Stimulated activated CD4-positive, alpha-beta T cell treated with anti-CD3 and anti-CD28 coated beads, Interleukin-4, amount 100 ng/mL, for 1 hour (primary cell): Measurements from ENCODE around the gene CYP4F8.
"Not testable (repeated sequence)": the region's sequence is repeated elsewhere in the genome, so short reads cannot be mapped to it uniquely, and the experiment has no call there.

ENCODE experiments used
- DNase-seq: peaks from one replicate; pipeline ENCODE4 v3.0.0-alpha.2; 2020

CYP4F8 gene

DNA sequence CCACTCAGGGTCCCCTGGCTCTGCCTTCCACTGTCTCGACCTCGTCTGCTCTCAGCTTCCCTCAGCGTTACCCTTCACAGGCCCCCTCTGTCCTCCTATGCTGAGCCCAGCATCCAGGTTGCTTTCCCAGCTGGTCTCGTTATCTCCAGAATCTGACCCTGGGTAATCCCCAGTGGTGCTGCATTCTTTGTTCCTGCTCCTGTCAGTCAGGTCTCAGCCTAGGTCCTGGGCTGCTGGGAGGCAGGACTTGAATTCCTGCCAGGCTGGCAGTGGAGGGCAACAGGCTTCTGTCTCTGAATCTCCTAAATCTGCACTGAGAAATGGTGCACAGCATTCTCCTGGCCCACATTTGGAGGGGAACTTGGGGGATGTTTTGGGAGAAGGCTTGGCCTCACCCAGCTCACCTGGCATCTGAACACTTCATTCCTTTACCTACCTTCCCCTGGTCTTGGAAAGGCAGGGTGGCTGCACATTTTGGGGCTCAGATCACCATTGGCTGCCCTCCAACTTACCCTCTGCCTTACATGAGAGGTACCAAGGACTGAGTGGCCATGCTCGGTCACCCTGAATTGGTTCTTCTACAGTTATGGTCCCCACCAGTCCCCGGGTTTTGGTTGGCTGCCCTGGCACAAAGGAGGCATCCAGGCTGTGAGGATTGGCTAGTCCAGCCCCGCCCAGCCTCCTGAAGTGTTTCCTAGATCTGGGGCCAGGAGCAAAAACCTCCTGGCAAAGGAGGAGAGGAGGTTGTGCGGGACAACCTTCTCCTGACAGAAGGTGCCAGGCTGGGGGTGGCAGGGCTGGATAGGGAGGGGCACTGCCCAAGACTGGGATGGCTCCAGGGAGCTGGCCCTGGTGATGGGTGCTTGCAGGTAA, at the start of gene CYP4F8:
Gene CYP4F8, plus strand, starts transcription at position 712 of the 873 bp plus-strand sequence. CDS start 399 bp downstream, outside the sequence.
- DNase-seq: no peak

DNA sequence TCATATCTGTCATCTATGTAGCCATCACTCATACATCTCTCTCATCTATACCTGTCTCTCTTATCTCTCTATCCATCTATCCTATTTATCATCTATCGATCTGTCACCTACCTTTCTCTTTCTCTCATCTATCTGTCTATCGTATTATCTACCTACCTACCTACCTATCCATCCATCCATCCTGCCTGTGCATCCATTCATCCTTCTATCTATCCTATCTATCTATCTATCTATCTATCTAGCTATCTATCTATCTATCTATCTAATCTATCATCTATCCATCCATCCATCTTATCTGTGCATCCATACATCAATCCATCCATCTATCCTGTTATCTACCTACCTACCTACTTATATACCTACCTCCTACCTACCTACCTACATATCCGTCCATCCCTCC, 44.6 kb upstream of the CYP4F8 start:
- no peak for DNase-seq

- DNase-seq: no peak
Measured at GRCh38 chr19:15575406-15575805, 39.6 kb upstream of the CYP4F8 start.

- DNase-seq: no peak
Measured at GRCh38 chr19:15576526-15577156, 38.4 kb upstream of the CYP4F8 start.

DNA sequence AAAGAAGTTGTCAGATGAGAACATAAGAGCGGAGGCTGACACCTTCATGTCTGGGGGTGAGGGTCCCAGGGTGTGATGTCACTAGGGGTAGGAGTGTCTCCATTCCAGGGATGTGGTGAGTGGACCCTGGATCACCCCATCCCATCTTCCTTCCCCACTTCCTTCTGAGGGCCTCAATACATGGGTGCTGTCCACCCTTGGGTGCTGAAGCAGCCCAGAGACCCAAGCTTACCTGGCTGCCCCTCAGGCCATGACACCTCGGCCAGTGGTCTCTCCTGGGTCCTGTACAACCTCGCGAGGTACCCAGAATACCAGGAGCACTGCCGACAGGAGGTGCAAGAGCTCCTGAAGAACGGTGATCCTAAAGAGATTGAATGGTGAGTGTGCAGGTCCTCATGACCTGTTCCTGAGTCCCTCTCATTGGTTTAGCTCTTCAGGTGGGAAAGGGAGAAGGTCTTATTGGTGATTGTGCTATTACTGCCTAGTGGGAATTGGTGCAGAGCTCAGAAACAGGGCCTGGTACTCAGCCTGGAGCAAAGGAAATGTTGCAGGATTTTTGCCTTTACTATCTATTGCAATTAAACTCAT, 37.7 kb upstream of the CYP4F8 start:
- no peak for DNase-seq

DNA sequence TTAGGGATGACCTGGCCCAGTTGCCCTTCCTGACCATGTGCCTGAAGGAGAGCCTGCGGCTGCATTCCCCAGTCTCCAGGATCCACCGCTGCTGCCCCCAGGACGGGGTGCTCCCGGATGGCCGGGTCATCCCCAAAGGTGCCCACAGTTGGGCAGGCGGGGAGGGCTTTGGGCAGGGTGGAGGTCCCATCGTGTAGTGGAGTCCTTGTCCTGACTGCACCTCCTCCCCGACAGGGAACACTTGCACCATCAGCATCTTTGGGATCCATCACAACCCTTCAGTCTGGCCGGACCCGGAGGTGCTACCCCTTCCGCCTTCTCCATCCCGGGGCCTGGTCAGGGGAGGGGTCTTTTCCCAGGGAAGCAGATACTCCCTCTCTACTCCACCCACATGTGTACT, 31.7 kb upstream of the CYP4F8 start:
- DNase-seq: no peak

DNA sequence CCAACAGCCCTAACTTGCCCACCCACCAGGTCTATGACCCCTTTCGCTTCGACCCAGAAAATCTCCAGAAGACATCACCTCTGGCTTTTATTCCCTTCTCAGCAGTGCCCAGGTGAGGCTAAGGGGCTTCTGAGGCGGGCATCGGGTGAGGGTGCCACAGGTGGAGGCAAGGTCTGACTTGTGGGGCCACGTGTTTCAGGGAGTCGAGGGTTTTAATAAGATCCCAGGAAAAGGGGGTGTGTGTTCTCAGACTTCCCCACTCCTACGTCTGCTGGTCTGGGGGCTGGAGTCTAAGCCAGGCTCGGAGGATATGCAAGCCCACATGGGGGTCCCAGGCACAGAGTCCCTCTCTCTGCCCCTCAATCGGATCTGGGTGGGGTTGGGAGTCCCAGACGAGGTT, 30.9 kb upstream of the CYP4F8 start:
- no peak for DNase-seq

GRCh38 chr19:15584541-15585115, 30.4 kb upstream of the CYP4F8 start:
- DNase-seq: peak; percentile 88

GRCh38 chr19:15587663-15588062, 27.4 kb upstream of the CYP4F8 start:
- DNase-seq: no peak

DNA sequence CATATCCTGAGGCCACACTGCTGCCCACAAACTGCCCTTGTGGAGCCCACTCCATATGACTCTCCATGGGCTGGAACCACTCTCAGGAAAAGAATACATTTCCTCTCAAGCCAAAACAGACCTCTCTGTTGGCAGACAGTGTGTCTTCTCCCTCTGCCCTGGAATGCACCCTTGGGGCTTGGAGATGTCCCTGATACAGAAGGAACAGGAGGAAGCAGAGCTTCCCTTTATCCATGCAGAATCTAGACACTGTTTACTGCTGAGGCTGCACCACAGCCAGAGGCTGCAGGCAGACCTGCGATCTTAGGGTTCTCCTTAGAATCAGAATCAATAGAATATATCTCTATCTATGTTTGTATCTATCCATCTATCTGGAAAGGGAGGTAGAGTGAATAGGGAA, 26.8 kb upstream of the CYP4F8 start:
- DNase-seq: no peak

- DNase-seq: no peak
Measured at GRCh38 chr19:15589760-15590451, 25.1 kb upstream of the CYP4F8 start.

DNA sequence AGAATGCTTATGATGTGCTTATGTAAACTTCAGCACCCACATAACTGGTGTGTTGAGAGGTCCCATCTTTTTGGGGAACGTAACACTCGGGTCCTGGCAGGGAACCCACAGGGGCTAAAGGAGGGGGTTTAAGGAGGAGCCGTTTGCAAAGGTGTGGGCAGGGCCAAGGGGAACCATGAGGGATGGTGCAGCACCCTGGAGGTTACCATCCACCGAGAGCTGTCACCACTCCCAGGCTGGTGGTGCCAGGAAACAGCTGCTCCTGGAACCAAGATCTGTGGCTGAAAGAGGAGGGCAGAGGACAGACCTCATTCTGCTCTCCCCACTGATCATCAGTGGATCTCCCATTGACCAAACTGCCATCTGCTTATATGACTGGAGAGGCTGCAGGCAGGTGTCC, 23.2 kb upstream of the CYP4F8 start:
- DNase-seq: no peak

- DNase-seq: not testable (repeated sequence)
Measured at GRCh38 chr19:15592506-15592905, 22.5 kb upstream of the CYP4F8 start.

GRCh38 chr19:15593766-15594165, 21.3 kb upstream of the CYP4F8 start:
- not testable (repeated sequence) for DNase-seq

GRCh38 chr19:15595069-15595468, 19.9 kb upstream of the CYP4F8 start:
- no peak for DNase-seq

GRCh38 chr19:15607978-15608925, 6.8 kb upstream of the CYP4F8 start:
- not testable (repeated sequence) for DNase-seq

DNA sequence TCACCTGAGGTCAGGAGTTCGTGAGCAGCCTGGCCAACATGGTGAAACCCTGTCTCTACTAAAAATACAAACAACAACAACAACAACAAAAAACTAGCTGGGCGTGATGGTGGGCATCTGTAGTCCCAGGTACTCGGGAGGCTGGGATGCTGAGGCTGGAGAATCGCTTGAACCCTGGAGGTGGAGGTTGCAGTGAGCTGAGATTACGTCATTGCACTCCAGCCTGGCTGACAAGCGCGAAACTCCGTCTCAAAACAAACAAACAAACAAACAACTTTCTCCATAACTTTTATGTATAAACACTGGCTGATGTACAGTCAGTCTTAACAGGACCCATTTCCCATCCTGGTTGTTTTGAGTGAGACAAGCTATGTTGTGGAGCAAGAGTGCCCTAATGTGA, 5.8 kb upstream of the CYP4F8 start:
- DNase-seq: no peak

DNA sequence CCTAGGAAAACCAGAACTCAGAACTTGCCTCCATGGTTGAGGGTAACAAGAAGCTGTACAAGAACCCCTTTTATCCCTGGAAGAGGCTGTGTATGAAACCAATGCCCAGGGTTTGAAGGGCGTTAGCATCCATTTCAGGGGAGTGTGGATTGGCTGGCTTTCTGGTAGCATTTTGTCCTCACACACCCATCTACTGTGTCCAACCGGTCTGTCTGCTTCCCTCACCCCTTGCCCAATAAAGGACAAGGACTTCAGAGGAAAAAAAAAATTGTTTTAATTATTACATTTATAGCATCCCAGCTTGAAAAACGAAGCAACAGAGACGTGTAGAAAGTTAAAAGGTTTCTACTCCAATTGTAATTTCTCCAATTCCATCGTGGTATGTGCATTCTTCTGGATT, 2.7 kb upstream of the CYP4F8 start:
- DNase-seq: no peak

DNA sequence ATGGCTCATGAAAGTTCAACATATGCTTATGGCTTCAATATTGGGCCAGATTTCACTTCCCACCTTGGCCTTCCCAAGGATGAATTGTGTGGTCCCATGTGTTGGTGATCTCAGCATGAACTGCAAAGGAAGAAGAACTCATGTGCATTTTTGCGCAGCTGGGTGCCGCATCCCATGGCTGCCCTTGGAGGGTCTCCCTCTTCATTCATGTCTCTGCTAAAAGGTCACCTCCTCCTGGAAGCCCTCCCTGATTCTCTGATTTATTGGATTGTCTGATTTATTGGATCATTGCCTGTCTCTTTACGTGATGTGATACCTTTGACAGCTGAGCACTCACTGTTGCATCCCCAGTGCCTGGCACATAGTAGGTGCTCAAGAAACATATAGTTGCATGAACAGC, 1.7 kb upstream of the CYP4F8 start:
- DNase-seq: no peak

DNA sequence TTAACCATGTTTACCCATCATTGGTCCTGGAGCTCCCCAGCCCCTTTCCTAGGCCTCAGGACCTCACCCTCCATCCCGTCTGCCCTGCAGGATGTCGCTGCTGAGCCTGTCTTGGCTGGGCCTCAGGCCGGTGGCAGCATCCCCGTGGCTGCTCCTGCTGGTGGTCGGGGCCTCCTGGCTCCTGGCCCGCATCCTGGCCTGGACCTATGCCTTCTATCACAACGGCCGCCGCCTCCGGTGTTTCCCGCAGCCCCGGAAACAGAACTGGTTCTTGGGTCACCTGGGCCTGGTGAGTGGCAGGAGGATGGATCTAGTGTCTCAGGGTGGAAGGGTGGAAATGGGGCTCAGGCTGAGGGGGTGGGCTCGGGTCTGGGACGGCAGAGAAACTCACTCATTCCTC, 508 bp downstream of the CYP4F8 start:
- DNase-seq: no peak

GRCh38 chr19:15616183-15616582, 1.2 kb downstream of the CYP4F8 start:
- no peak for DNase-seq
